Thyroid gland (tissue), 4 donors: Measurements from ENCODE around the gene ZRANB3. TPM values are rescaled to one million over a fixed set of nuclear protein-coding genes. Genes with fewer than 3 reads are reported as not detected.

Source experiments
- DNase-seq, 2 donors: peaks; one replicate each; pipeline ENCODE4 v3.0.0-alpha.2; 2019
- H3K27ac ChIP-seq, 3 donors: fragments of 200-600 bp; sonication (generic); 1 replicate in 2 of 3; 2 replicates in 1 of 3; pipeline ENCODE4 v1.5.1; 2016 to 2019; ENCODE audit warnings: mild to moderate bottlenecking in 1 of 3, moderate library complexity in 1 of 3
- H3K27me3 ChIP-seq: fragments of 200-600 bp; sonication (generic); one replicate; pipeline ENCODE4 v1.5.1; 2019
- H3K36me3 ChIP-seq, 2 donors: fragments of 200-600 bp; sonication (generic); one replicate each; pipeline ENCODE4 v1.5.1; 2016 to 2019
- H3K4me1 ChIP-seq, 2 donors: fragments of 200-600 bp; sonication (generic); one replicate each; pipeline ENCODE4 v1.5.1; 2017 to 2019
- H3K4me3 ChIP-seq, 3 donors: fragments of 200-600 bp; sonication (generic); replicated peaks in 1 of 3; 1 replicate in 2 of 3; 2 replicates in 1 of 3; pipeline ENCODE4 v1.5.1; 2016; ENCODE audit warnings: mild to moderate bottlenecking in 1 of 3
- H3K9me3 ChIP-seq: fragments of 200-600 bp; sonication (generic); one replicate; pipeline ENCODE4 v1.5.1; 2017
- POLR2A ChIP-seq, 2 donors: fragments of 450-650 bp; IDR thresholded peaks; one replicate each; pipeline ENCODE4 v1.6.1; 2017; ENCODE audit warnings: antibody characterized with exemption in 2 of 2, mild to moderate bottlenecking in 2 of 2, moderate library complexity in 1 of 2
- WGBS, 2 donors: methylation state at CpG; one replicate each; pipeline ENCODE4 v1.1.5; 2017; 5-methylcytosine and 5-hydroxymethylcytosine counted together
- intact Hi-C: fragments of 100-400 bp; cut with DNase I; formaldehyde crosslinking; loops from one replicate; pipeline ENCODE4 v1.15.1; 2023
- total RNA-seq, 4 donors: library from RNA; depleted of rRNA; stranded (reverse); fragments of >200 nt; gene quantifications; one replicate each; pipeline ENCODE4 v1.2.3, GENCODE V29; 2016
- TF ChIP-seq, protein P1 (sequence below), 6 experiments: fragments of 200-600 bp in 3 of 6; fragments of 450-650 bp in 3 of 6; sonication (generic) in 3 of 6; IDR thresholded peaks; one replicate each; pipeline ENCODE4 v1.5.1; 2016 to 2019; ENCODE audit warnings: antibody characterized with exemption in 6 of 6, mild to moderate bottlenecking in 2 of 6, inconsistent platforms in 1 of 6, moderate library complexity in 1 of 6

The ZRANB3 gene
- total RNA-seq, 4 donors from 2014 or later: 3.1 to 12.2 (median 9.3) TPM

DNA sequence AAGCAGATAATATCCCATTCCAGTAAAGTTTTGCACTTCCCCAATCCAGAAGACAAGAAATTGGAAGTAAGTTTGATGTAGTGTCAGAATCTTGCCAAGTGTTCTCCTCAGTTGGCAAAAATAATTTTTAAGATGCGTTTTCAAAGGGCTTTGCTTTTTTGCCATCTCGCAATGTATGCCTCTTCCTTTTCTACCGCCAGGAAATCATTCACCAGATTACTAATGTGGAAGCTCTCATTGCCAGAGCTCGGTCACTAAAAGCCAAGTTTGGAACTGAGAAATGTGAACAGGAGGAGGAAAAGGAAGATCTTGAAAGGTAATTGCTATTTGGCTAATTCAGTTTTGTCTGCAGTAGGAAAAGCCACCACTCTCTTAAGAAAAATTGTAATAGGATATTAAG lies 368.2 kb downstream of the ZRANB3 start:
- WGBS, 2 donors: 84 to 89% methylated on average over 4 of the region's 4 CpGs
- intact Hi-C loops: no loop called here
- no peak for DNase-seq
- Histone ChIP-seq H3K27ac (no peak overlapping the region), H3K9me3 (no peaks in the 10 kb centered on the region), H3K36me3 (peaks cover 6 to 8% of the 10 kb centered on the region in 2 donors), H3K4me1 (no peaks in the 10 kb centered on the region), H3K27me3 (no peaks in the 10 kb centered on the region), H3K4me3 (no peak overlapping the region)
- TF ChIP-seq, protein P1, sequence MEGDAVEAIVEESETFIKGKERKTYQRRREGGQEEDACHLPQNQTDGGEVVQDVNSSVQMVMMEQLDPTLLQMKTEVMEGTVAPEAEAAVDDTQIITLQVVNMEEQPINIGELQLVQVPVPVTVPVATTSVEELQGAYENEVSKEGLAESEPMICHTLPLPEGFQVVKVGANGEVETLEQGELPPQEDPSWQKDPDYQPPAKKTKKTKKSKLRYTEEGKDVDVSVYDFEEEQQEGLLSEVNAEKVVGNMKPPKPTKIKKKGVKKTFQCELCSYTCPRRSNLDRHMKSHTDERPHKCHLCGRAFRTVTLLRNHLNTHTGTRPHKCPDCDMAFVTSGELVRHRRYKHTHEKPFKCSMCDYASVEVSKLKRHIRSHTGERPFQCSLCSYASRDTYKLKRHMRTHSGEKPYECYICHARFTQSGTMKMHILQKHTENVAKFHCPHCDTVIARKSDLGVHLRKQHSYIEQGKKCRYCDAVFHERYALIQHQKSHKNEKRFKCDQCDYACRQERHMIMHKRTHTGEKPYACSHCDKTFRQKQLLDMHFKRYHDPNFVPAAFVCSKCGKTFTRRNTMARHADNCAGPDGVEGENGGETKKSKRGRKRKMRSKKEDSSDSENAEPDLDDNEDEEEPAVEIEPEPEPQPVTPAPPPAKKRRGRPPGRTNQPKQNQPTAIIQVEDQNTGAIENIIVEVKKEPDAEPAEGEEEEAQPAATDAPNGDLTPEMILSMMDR (IDR thresholded peaks at IDR 0.05): no peak
- no peak for TF ChIP-seq POLR2A (IDR thresholded peaks at IDR 0.05)

- no peaks in the 10 kb centered on the region for H3K27me3 ChIP-seq
- peaks cover 2 to 8% of the 10 kb centered on the region in 2 donors for H3K36me3 ChIP-seq
- TF ChIP-seq POLR2A (IDR thresholded peaks at IDR 0.05): no peak
- TF ChIP-seq, protein P1 (IDR thresholded peaks at IDR 0.05): no peak
- no peak overlapping the region for H3K27ac ChIP-seq
- H3K4me1 ChIP-seq: no peaks in the 10 kb centered on the region
- no peak for DNase-seq
- H3K9me3 ChIP-seq: no peaks in the 10 kb centered on the region
- intact Hi-C loops: no loop called here
- H3K4me3 ChIP-seq: no peak overlapping the region
- 91 to 96% methylated on average over 5 of the region's 5 CpGs for WGBS, 2 donors
Observed at GRCh38 chr2:135162377-135162776, 368.6 kb downstream of the ZRANB3 start.

DNA sequence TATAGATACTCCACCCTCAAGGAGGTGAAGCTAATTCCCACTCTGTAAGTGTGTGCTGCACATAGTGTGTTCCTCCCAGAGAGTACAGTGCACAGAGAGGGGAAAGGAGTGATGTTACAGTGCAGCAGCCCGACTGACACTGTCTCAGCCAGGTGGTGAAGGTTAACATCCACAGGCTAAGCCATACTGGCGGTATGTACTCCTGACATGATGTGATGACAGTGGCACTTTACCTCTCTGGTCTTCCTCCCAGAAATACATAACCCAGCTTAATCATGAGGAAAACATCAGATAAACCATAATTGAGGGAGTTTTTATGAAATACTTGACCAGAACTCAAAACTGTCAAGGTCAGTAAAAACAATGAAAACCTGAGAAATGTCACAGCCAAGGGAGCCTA lies 371.8 kb downstream of the ZRANB3 start:
- H3K4me1 ChIP-seq: no peaks in the 10 kb centered on the region
- intact Hi-C loops: no loop called here
- WGBS, 2 donors: 100% methylated on average over 2 of the region's 2 CpGs
- TF ChIP-seq, protein P1 (IDR thresholded peaks at IDR 0.05): no peak
- no peak for TF ChIP-seq POLR2A (IDR thresholded peaks at IDR 0.05)
- peaks cover 6 to 7% of the 10 kb centered on the region in 2 donors for H3K36me3 ChIP-seq
- no peak overlapping the region for H3K27ac ChIP-seq
- DNase-seq: no peak
- no peaks in the 10 kb centered on the region for H3K9me3 ChIP-seq
- H3K4me3 ChIP-seq: no peak overlapping the region
- no peaks in the 10 kb centered on the region for H3K27me3 ChIP-seq

- no peak overlapping the region for H3K4me3 ChIP-seq
- H3K27me3 ChIP-seq: no peaks in the 10 kb centered on the region
- 77 to 93% methylated on average over 3 of the region's 3 CpGs for WGBS, 2 donors
- no peaks in the 10 kb centered on the region for H3K9me3 ChIP-seq
- intact Hi-C loops: no loop called here
- no peaks in the 10 kb centered on the region for H3K4me1 ChIP-seq
- no peak for TF ChIP-seq POLR2A (IDR thresholded peaks at IDR 0.05)
- TF ChIP-seq, protein P1 (IDR thresholded peaks at IDR 0.05): no peak
- H3K27ac ChIP-seq: no peak overlapping the region
- no peak for DNase-seq
- peaks cover 13% of the 10 kb centered on the region in 2 donors for H3K36me3 ChIP-seq
Observed at GRCh38 chr2:135157856-135158255, 373.2 kb downstream of the ZRANB3 start.

GRCh38 chr2:135154962-135155361 lies 376.1 kb downstream of the ZRANB3 start:
- Histone ChIP-seq H3K27me3 (no peaks in the 10 kb centered on the region), H3K4me3 (no peak overlapping the region), H3K9me3 (no peaks in the 10 kb centered on the region), H3K36me3 (peaks cover 13 to 19% of the 10 kb centered on the region in 2 donors), H3K4me1 (peaks cover 13 to 17% of the 10 kb centered on the region in 2 donors), H3K27ac (no peak overlapping the region)
- intact Hi-C loops: no loop called here
- no peak for TF ChIP-seq POLR2A (IDR thresholded peaks at IDR 0.05)
- TF ChIP-seq, protein P1 (IDR thresholded peaks at IDR 0.05): no peak
- DNase-seq: no peak
